Peyer's patch (tissue), 4 donors: ENCODE data around the gene MSI2. TPM values are rescaled to one million over a fixed set of nuclear protein-coding genes. Genes with fewer than 3 reads are reported as not detected.

Experiments
- DNase-seq, 3 donors: peaks; one replicate each; pipeline ENCODE4 v3.0.0-alpha.2; 2017 to 2019
- H3K27ac ChIP-seq, 4 donors: fragments of 200-600 bp; sonication (generic); one replicate each; pipeline ENCODE4 v1.5.1; 2016 to 2019
- H3K27me3 ChIP-seq, 2 donors: fragments of 200-600 bp; sonication (generic); one replicate each; pipeline ENCODE4 v1.5.1; 2019
- H3K36me3 ChIP-seq, 3 donors: fragments of 200-600 bp; sonication (generic); one replicate each; pipeline ENCODE4 v1.5.1; 2016 to 2019
- H3K4me1 ChIP-seq, 4 donors: fragments of 200-600 bp; sonication (generic); one replicate each; pipeline ENCODE4 v1.5.1; 2016 to 2019
- H3K4me3 ChIP-seq, 4 donors: fragments of 200-600 bp; sonication (generic); 1 replicate in 3 of 4; 2 replicates in 1 of 4; pipeline ENCODE4 v1.5.1; 2016 to 2019; ENCODE audit warnings: mild to moderate bottlenecking in 1 of 4
- H3K9me3 ChIP-seq, 4 donors: fragments of 200-600 bp; sonication (generic); one replicate each; pipeline ENCODE4 v1.5.1; 2016 to 2019; ENCODE audit warnings: mild to moderate bottlenecking in 1 of 4
- POLR2A ChIP-seq, 2 donors: fragments of 450-650 bp; IDR thresholded peaks; one replicate each; pipeline ENCODE4 v1.5.1; 2017; ENCODE audit warnings: antibody characterized with exemption in 2 of 2, mild to moderate bottlenecking in 2 of 2, moderate library complexity in 2 of 2
- total RNA-seq, 4 donors: library from RNA; depleted of rRNA; stranded (reverse); fragments of >200 nt; gene quantifications; one replicate each; pipeline ENCODE4 v1.1.0, GENCODE V29; 2016
- TF ChIP-seq, protein P1 (sequence below), 6 experiments: fragments of 450-650 bp in 4 of 6; fragments of 200-600 bp in 2 of 6; sonication (generic) in 1 of 6; IDR thresholded peaks; one replicate each; pipeline ENCODE4 v1.5.1; 2017 to 2019; ENCODE audit warnings: antibody characterized with exemption in 6 of 6, mild to moderate bottlenecking in 3 of 6, moderate library complexity in 1 of 6

MSI2 gene
- total RNA-seq, 4 donors from 2014 or later = 25.9 to 39.0 (median 29.2) TPM

- Histone ChIP-seq H3K36me3 (no peaks in the 10 kb centered on the region), H3K27me3 (no peaks in the 10 kb centered on the region), H3K27ac (no peak overlapping the region), H3K4me1 (peaks cover 0 to 8% (median 5%) of the 10 kb centered on the region in 4 donors), H3K4me3 (no peak overlapping the region), H3K9me3 (no peaks in the 10 kb centered on the region)
- TF ChIP-seq, protein P1, sequence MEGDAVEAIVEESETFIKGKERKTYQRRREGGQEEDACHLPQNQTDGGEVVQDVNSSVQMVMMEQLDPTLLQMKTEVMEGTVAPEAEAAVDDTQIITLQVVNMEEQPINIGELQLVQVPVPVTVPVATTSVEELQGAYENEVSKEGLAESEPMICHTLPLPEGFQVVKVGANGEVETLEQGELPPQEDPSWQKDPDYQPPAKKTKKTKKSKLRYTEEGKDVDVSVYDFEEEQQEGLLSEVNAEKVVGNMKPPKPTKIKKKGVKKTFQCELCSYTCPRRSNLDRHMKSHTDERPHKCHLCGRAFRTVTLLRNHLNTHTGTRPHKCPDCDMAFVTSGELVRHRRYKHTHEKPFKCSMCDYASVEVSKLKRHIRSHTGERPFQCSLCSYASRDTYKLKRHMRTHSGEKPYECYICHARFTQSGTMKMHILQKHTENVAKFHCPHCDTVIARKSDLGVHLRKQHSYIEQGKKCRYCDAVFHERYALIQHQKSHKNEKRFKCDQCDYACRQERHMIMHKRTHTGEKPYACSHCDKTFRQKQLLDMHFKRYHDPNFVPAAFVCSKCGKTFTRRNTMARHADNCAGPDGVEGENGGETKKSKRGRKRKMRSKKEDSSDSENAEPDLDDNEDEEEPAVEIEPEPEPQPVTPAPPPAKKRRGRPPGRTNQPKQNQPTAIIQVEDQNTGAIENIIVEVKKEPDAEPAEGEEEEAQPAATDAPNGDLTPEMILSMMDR (IDR thresholded peaks at IDR 0.05) = no peak
- no peak for TF ChIP-seq POLR2A (IDR thresholded peaks at IDR 0.05)
- no peak for DNase-seq
Measured at GRCh38 chr17:57451643-57452042, 195.3 kb downstream of the MSI2 start.

DNA sequence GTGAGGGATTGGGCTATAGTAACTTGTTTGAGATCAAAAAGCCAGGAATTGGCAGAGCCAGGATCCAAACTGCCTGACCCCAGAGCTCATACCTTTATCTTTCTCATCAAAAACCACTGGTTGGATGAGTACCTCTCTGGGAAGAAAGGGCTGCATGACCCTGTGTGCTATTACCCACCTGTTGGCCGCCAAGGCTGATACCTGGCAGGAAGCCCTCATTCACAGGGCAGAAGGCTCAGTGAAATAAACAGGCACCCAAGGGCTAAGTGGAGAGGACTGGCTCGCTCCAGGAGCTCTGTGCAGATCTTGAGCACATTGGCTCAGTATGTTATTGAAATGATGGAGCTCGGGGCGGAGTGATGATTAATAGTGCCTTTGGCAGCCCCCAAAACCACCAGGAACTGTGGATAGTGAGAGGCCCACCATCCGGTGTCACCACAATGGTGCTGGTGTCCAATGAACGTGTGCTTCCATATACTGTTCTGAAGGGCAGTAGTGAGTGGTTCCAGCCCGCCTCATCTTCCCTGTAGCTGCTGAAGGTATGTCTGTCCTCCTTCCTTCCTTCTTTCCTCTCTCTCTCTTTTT is 197.6 kb downstream of the MSI2 start:
- no peaks in the 10 kb centered on the region for H3K36me3 ChIP-seq
- H3K27me3 ChIP-seq = no peaks in the 10 kb centered on the region
- H3K4me3 ChIP-seq = no peak overlapping the region
- peaks cover 0 to 8% (median 5%) of the 10 kb centered on the region in 4 donors for H3K4me1 ChIP-seq
- no peaks in the 10 kb centered on the region for H3K9me3 ChIP-seq
- TF ChIP-seq POLR2A (IDR thresholded peaks at IDR 0.05) = no peak
- TF ChIP-seq, protein P1 (IDR thresholded peaks at IDR 0.05) = no peak
- H3K27ac ChIP-seq = no peak overlapping the region
- no peak for DNase-seq

GRCh38 chr17:57454729-57455062 is 198.4 kb downstream of the MSI2 start:
- Histone ChIP-seq H3K27me3 (no peaks in the 10 kb centered on the region), H3K27ac (peak overlapping the region in 1 of 4 donors; percentile 33), H3K36me3 (no peaks in the 10 kb centered on the region), H3K4me3 (no peak overlapping the region), H3K4me1 (peaks cover 0 to 8% (median 5%) of the 10 kb centered on the region in 4 donors), H3K9me3 (no peaks in the 10 kb centered on the region)
- TF ChIP-seq, protein P1 (IDR thresholded peaks at IDR 0.05) = no peak
- TF ChIP-seq POLR2A (IDR thresholded peaks at IDR 0.05) = no peak
- DNase-seq = no peak

DNA sequence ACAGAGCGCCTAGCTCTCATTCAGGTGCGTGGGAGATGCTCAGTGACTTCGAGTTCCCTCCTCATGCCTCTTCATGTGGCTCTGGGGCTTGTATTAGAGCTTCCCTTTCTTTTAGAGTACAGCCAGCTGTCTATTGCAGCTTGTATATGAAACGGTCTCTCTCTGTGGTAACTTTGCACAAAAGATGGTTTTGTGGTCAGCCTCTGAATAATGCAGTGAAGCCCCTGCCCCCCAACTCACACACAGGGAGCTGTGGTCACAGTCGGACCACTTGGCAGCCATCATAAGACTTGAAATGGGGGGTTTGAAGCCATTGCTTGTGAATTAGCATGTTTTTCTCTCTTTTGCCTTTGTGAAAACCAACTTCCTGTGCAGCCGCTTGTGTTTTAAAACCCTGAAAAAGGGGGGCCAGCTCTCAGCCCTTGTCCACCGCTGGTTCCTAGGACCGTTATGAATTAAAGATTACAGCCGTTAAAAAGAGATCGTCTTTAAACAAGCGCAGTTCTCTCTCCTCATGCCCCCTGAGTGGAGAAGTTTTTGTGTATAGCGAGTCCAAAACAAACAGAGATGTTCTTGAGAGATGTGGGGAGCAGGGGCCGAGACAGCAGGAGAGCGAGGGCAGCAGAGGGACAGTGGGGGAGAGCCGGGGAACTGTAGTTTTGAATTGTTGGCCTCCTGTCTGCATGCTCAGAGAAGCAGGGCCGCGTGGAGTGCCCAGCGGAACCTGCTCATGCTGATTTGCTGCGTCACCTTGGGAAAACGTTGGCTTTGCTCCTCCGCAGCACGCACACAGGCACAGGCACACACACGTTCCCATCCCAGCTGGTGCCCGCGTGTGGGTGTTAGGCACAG is 199.0 kb downstream of the MSI2 start:
- peaks cover 0 to 8% (median 5%) of the 10 kb centered on the region in 4 donors for H3K4me1 ChIP-seq
- peak in 1 of 3 donors; percentile 43 for DNase-seq
- H3K27ac ChIP-seq = peak overlapping the region in 2 of 4 donors; percentile 13 to 33
- no peaks in the 10 kb centered on the region for H3K27me3 ChIP-seq
- H3K36me3 ChIP-seq = no peaks in the 10 kb centered on the region
- TF ChIP-seq POLR2A (IDR thresholded peaks at IDR 0.05) = no peak
- TF ChIP-seq, protein P1 (IDR thresholded peaks at IDR 0.05) = no peak
- H3K4me3 ChIP-seq = no peak overlapping the region
- no peaks in the 10 kb centered on the region for H3K9me3 ChIP-seq

- Histone ChIP-seq H3K4me3 (no peak overlapping the region), H3K27me3 (no peaks in the 10 kb centered on the region), H3K27ac (no peak overlapping the region), H3K4me1 (peaks cover 0 to 8% (median 5%) of the 10 kb centered on the region in 4 donors), H3K9me3 (no peaks in the 10 kb centered on the region), H3K36me3 (no peaks in the 10 kb centered on the region)
- no peak for DNase-seq
- TF ChIP-seq, protein P1 (IDR thresholded peaks at IDR 0.05) = no peak
- TF ChIP-seq POLR2A (IDR thresholded peaks at IDR 0.05) = no peak
Measured at GRCh38 chr17:57456622-57457021, 200.3 kb downstream of the MSI2 start.
